Neural cell (in vitro differentiated cells): ENCODE measurements around the gene IL4I1. TPM values are rescaled to one million over a fixed set of nuclear protein-coding genes. Genes with fewer than 3 reads are reported as not detected.

Experiments
- H2AFZ ChIP-seq: fragments of 200-600, 300-800 bp; sonication (generic), shearing (Covaris generic); 2 replicates; pipeline ENCODE4 v1.6.0; 2014; ENCODE audit warnings: low read depth, mild to moderate bottlenecking, antibody characterized with exemption, low read length, moderate library complexity
- H3F3A ChIP-seq: fragments of 200-600 bp; shearing (Covaris generic); 2 replicates; pipeline ENCODE4 v1.6.1; 2016; ENCODE audit warnings: mild to moderate bottlenecking, moderate library complexity, mixed read lengths, antibody characterized with exemption, low read length; ENCODE audit not compliant: insufficient read depth, poor library complexity, severe bottlenecking
- H3K27ac ChIP-seq: fragments of 200-600, 300-800 bp; sonication (generic), shearing (Covaris generic); 2 replicates; pipeline ENCODE4 v1.5.1; 2014; ENCODE audit warnings: mild to moderate bottlenecking, low read length, moderate library complexity
- H3K27me3 ChIP-seq: fragments of 300-800, 200-600 bp; sonication (generic), shearing (Covaris generic); 2 replicates; pipeline ENCODE4 v1.6.0; 2014; ENCODE audit warnings: mild to moderate bottlenecking, low read depth, low read length, moderate library complexity; ENCODE audit not compliant: insufficient read depth
- H3K36me3 ChIP-seq: fragments of 300-800, 200-600 bp; sonication (generic), shearing (Covaris generic); 2 replicates; pipeline ENCODE4 v1.5.1; 2014; ENCODE audit warnings: mild to moderate bottlenecking, antibody characterized with exemption, low read length, moderate library complexity; ENCODE audit not compliant: insufficient read depth
- H3K4me2 ChIP-seq: fragments of 300-800, 200-600 bp; sonication (generic), shearing (Covaris generic); 2 replicates; pipeline ENCODE4 v1.6.0; 2014; ENCODE audit warnings: mild to moderate bottlenecking, low read length
- H3K4me3 ChIP-seq: fragments of 300-800, 200-600 bp; sonication (generic), shearing (Covaris generic); 2 replicates; pipeline ENCODE4 v1.5.1; 2014; ENCODE audit warnings: mild to moderate bottlenecking, low read length, moderate library complexity
- H3K79me2 ChIP-seq: fragments of 200-600 bp; shearing (Covaris generic); replicated peaks from 2 replicates; pipeline ENCODE4 v1.6.0; 2014; ENCODE audit warnings: mild to moderate bottlenecking, low read length, moderate library complexity; ENCODE audit not compliant: insufficient read depth
- H3K9ac ChIP-seq: fragments of 300-800, 200-600 bp; sonication (generic), shearing (Covaris generic); 2 replicates; pipeline ENCODE4 v1.6.1; 2016; ENCODE audit warnings: mild to moderate bottlenecking, low read length, mixed read lengths
- H3K9me2 ChIP-seq: fragments of 200-600 bp; shearing (Covaris generic); 2 replicates; pipeline ENCODE4 v1.6.1; 2016; ENCODE audit warnings: mild to moderate bottlenecking, low read length, mixed read lengths; ENCODE audit not compliant: insufficient read depth
- H3K9me3 ChIP-seq: fragments of 200-600, 300-800 bp; sonication (generic), shearing (Covaris generic); 2 replicates; pipeline ENCODE4 v1.6.1; 2016; ENCODE audit warnings: mild to moderate bottlenecking, mixed run types, low read length, moderate library complexity, mixed read lengths
- H4K20me1 ChIP-seq: fragments of 200-600 bp; shearing (Covaris generic); 2 replicates; pipeline ENCODE4 v1.6.1; 2016; ENCODE audit warnings: mild to moderate bottlenecking, mixed run types; ENCODE audit not compliant: insufficient read depth
- CTCF ChIP-seq: fragments of 450-650 bp; IDR thresholded peaks from 2 replicates; pipeline ENCODE4 v1.5.1; 2014; ENCODE audit warnings: antibody characterized with exemption, mild to moderate bottlenecking, moderate library complexity; ENCODE audit not compliant: poor library complexity, severe bottlenecking
- EP300 ChIP-seq: fragments of 450-650 bp; conservative IDR thresholded peaks from 2 replicates; pipeline ENCODE4 v1.6.1; 2014; ENCODE audit warnings: antibody characterized with exemption, mild to moderate bottlenecking, moderate library complexity; ENCODE audit not compliant: poor library complexity, severe bottlenecking
- EZH2 ChIP-seq: fragments of 200-600, 300-800 bp; shearing (Covaris generic), sonication (generic); IDR thresholded peaks from 2 replicates; pipeline ENCODE4 v1.6.1; 2014; ENCODE audit warnings: antibody characterized with exemption, low read length, borderline replicate concordance, mild to moderate bottlenecking; ENCODE audit not compliant: insufficient read depth, poor library complexity, severe bottlenecking
- MXI1 ChIP-seq: fragments of 450-650 bp; conservative IDR thresholded peaks from 2 replicates; pipeline ENCODE4 v1.6.1; 2014; ENCODE audit warnings: antibody characterized with exemption, mild to moderate bottlenecking; ENCODE audit not compliant: poor library complexity, severe bottlenecking
- POLR2AphosphoS5 ChIP-seq: IDR thresholded peaks from 2 replicates; pipeline ENCODE4 v1.6.1; 2012
- RAD21 ChIP-seq: fragments of 450-650 bp; conservative IDR thresholded peaks from 2 replicates; pipeline ENCODE4 v1.6.1; 2014; ENCODE audit warnings: antibody characterized with exemption, mild to moderate bottlenecking, moderate library complexity
- REST ChIP-seq: IDR thresholded peaks from 2 replicates; pipeline ENCODE4 v1.6.1; 2012; ENCODE audit warnings: borderline replicate concordance
- SMC3 ChIP-seq: fragments of 450-650 bp; conservative IDR thresholded peaks from 2 replicates; pipeline ENCODE4 v1.6.1; 2014; ENCODE audit warnings: antibody characterized with exemption, mild to moderate bottlenecking, moderate library complexity; ENCODE audit not compliant: poor library complexity
- TAF1 ChIP-seq: IDR thresholded peaks from 2 replicates; pipeline ENCODE4 v1.6.1; 2012; ENCODE audit warnings: low read depth
- polyA plus RNA-seq: library from polyadenylated mRNA; depleted of rRNA; stranded (reverse); fragments of >200 nt; gene quantifications from 2 replicates; pipeline ENCODE4 v1.2.3, GENCODE V29; 2014

The IL4I1 gene
- polyA plus RNA-seq, 1 donor from 2014 or later: not detected

- TF ChIP-seq RAD21 (no peak), POLR2AphosphoS5 (peak; percentile 7)
- Histone ChIP-seq H3K9me3 (no peaks in the 10 kb centered on the region), H3K27me3 (no peaks in the 10 kb centered on the region), H3K4me2 (peak overlapping the region; percentile 52), H2AFZ (no peak overlapping the region), H3K27ac (no peak overlapping the region), H3K9me2 (no peaks in the 10 kb centered on the region), H3K4me3 (peak overlapping the region; percentile 76), H3F3A (no peaks in the 10 kb centered on the region), H3K9ac (peak overlapping the region; percentile 89), H3K79me2 (peaks cover 36% of the 10 kb centered on the region), H3K36me3 (peaks cover 4% of the 10 kb centered on the region), H4K20me1 (peaks cover 41% of the 10 kb centered on the region)
Observed at GRCh38 chr19:49852631-49853126, 44.0 kb downstream of the IL4I1 start.

GRCh38 chr19:49851456-49852259 is 45.0 kb downstream of the IL4I1 start:
- no peak for TF ChIP-seq CTCF
- TF ChIP-seq REST: no peak
- TF ChIP-seq RAD21: no peak
- TF ChIP-seq SMC3: peak; percentile 17
- TF ChIP-seq EP300: no peak
- peak; percentile 78 for TF ChIP-seq MXI1
- no peak for TF ChIP-seq TAF1
- no peak for TF ChIP-seq EZH2
- Histone ChIP-seq H2AFZ (no peak overlapping the region), H3K27me3 (no peaks in the 10 kb centered on the region), H3K36me3 (peaks cover 4% of the 10 kb centered on the region), H3F3A (no peaks in the 10 kb centered on the region), H3K9me2 (no peaks in the 10 kb centered on the region), H3K27ac (peak overlapping the region; percentile 70), H3K9ac (peak overlapping the region; percentile 89), H4K20me1 (peaks cover 32% of the 10 kb centered on the region), H3K79me2 (peaks cover 36% of the 10 kb centered on the region), H3K4me2 (peak overlapping the region; percentile 52), H3K4me3 (peak overlapping the region; percentile 76), H3K9me3 (no peaks in the 10 kb centered on the region)
